A549 treated with AZD2906 at 1 μM for 4 hours (cell line): ENCODE results near the gene IMMT. TPM values are rescaled to one million over a fixed set of nuclear protein-coding genes. Genes with fewer than 3 reads are reported as not detected.

ENCODE experiments used
- total RNA-seq: library from RNA; stranded (reverse); fragments of 200-300 nt; extraction: Qiagen RNA extraction; gene quantifications from 5 replicates; pipeline ENCODE4 v1.2.3, GENCODE V29; 2022

Gene IMMT
- total RNA-seq, result 102 to 118 TPM (median 107 TPM) in 5 replicates

GRCh38 chr2:86195055-86195807, at the start of gene IMMT:
Gene IMMT, minus strand, starts transcription at chr2:86195462. Its CDS starts 80 bp downstream, at chr2:86195382.

GRCh38 chr2:86105969-86106945, 89.0 kb downstream of the IMMT start, which contains the start of gene PTCD3:
Gene PTCD3, plus strand, starts transcription at chr2:86106235. Its CDS starts 13 bp downstream, at chr2:86106248.

GRCh38 chr2:86105252-86105968, 89.9 kb downstream of the IMMT start, which contains the start of gene POLR1A:
Gene POLR1A, minus strand, starts transcription at chr2:86105886. Its CDS starts 110 bp downstream, at chr2:86105776.

Other genes starting within 250 kb of the IMMT start
- 19.1 to 23.2 TPM (median 21.1 TPM) in 5 replicates for gene POLR1A, start 89.6 kb downstream of the IMMT start, total RNA-seq
- gene PTCD3, start 89.2 kb downstream of the IMMT start, total RNA-seq, result 56.4 to 83.2 TPM (median 70.0 TPM) in 5 replicates
- 67.4 to 101 TPM (median 69.8 TPM) in 5 replicates for gene MRPL35, start 4.0 kb upstream of the IMMT start, total RNA-seq
- gene REEP1, start 142.2 kb upstream of the IMMT start, total RNA-seq, result 0.92 to 1.1 TPM (median 1.0 TPM) in 5 replicates
- 19.1 to 30.8 TPM (median 21.5 TPM) in 5 replicates for gene KDM3A, start 245.9 kb upstream of the IMMT start, total RNA-seq